Activated CD4-positive, alpha-beta T cell treated with anti-CD3 and anti-CD28 coated beads for 36 hours (primary cell): ENCODE measurements around the gene MGA. TPM values are rescaled to one million over a fixed set of nuclear protein-coding genes. Genes with fewer than 3 reads are reported as not detected.

Experiments
- ATAC-seq: fragments of 200-7000 bp; cut with Tn5 transposase; one replicate; pipeline ENCODE4 v1.10.0; 2021; ENCODE audit warnings: mild to moderate bottlenecking, moderate library complexity
- CTCF ChIA-PET: fragments of 350-600 bp; sonication (Branson Sonifier 250); formaldehyde crosslinking; loops from one replicate; lab custom pipeline; 2021; ENCODE audit warnings: antibody characterized with exemption; lab: Charles Lee
- POLR2A ChIA-PET: fragments of 350-600 bp; sonication (Branson Sonifier 250); formaldehyde crosslinking; loops from one replicate; lab custom pipeline; 2021; ENCODE audit warnings: antibody characterized with exemption, inconsistent platforms; lab: Charles Lee
- DNase-seq: peaks from one replicate; pipeline ENCODE4 v3.0.0-alpha.2; 2020
- H3K27ac Mint-ChIP-seq: one replicate; pipeline ENCODE4 v1.8.0; 2021; ENCODE audit warnings: mixed read lengths
- H3K27me3 Mint-ChIP-seq: one replicate; pipeline ENCODE4 v1.8.0; 2021; ENCODE audit warnings: mixed read lengths
- H3K36me3 Mint-ChIP-seq: one replicate; pipeline ENCODE4 v1.8.0; 2021; ENCODE audit warnings: low read depth, mixed read lengths
- H3K4me1 Mint-ChIP-seq: one replicate; pipeline ENCODE4 v1.8.0; 2021; ENCODE audit warnings: mixed read lengths
- H3K4me3 Mint-ChIP-seq: one replicate; pipeline ENCODE4 v1.8.0; 2021; ENCODE audit warnings: mild to moderate bottlenecking, moderate library complexity, mixed read lengths
- H3K9me3 Mint-ChIP-seq: one replicate; pipeline ENCODE4 v1.8.0; 2021; ENCODE audit warnings: low read depth, mixed read lengths
- intact Hi-C, 2 experiments: fragments of 100-400 bp; cut with DNase I in 1 of 2; cut with micrococcal nuclease in 1 of 2; formaldehyde crosslinking; loops; one replicate each; pipeline versions ENCODE4 v1.14.2 to v1.15.1; 2022 to 2024; cut with DNase I, micrococcal nuclease
- total RNA-seq, 2 experiments: library from RNA; stranded (reverse); gene quantifications; one replicate each; pipeline ENCODE4 v1.2.3, GENCODE V29; 2021

The MGA gene
- total RNA-seq, 2 experiments from 2014 or later: 33.7 to 39.3 TPM

- no peak overlapping the region for H3K27ac Mint-ChIP-seq
- no peak overlapping the region for H3K4me3 Mint-ChIP-seq
- no peaks in the 10 kb centered on the region for H3K36me3 Mint-ChIP-seq
- H3K4me1 Mint-ChIP-seq: peaks cover 13% of the 10 kb centered on the region
- H3K9me3 Mint-ChIP-seq: no peaks in the 10 kb centered on the region
- DNase-seq (no peak), ATAC-seq (no peak)
- ChIA-PET CTCF (interaction anchor here (0.7 to 1.0 kb wide), 3 partner anchors 30 to 102 kb away, joined by 3 to 4 read pairs (median 3); no protein-coding TSS in a partner anchor), POLR2A (no interaction called here)
- intact Hi-C loops: no loop called here
- no peaks in the 10 kb centered on the region for H3K27me3 Mint-ChIP-seq
Observed at GRCh38 chr15:41633609-41634008, 26.6 kb upstream of the MGA start.

- POLR2A ChIA-PET: no interaction called here
Observed at GRCh38 chr15:41634072-41634626, 26.1 kb upstream of the MGA start.

GRCh38 chr15:41637086-41637485 lies 23.1 kb upstream of the MGA start:
- CTCF ChIA-PET: interaction anchor here (0.6 kb wide), 1 partner anchor 479 kb away, joined by 3 read pairs; no protein-coding TSS in a partner anchor
- DNase-seq: no peak
- no peaks in the 10 kb centered on the region for H3K36me3 Mint-ChIP-seq
- no peak overlapping the region for H3K27ac Mint-ChIP-seq
- POLR2A ChIA-PET: no interaction called here
- H3K4me3 Mint-ChIP-seq: no peak overlapping the region
- intact Hi-C loops: no loop called here
- H3K4me1 Mint-ChIP-seq: peaks cover 13% of the 10 kb centered on the region
- ATAC-seq: no peak
- H3K27me3 Mint-ChIP-seq: no peaks in the 10 kb centered on the region
- no peaks in the 10 kb centered on the region for H3K9me3 Mint-ChIP-seq

More at GRCh38 chr15:41634072-41634626, 26.1 kb upstream of the MGA start:
- no peaks in the 10 kb centered on the region for H3K27me3 Mint-ChIP-seq
- ATAC-seq (no peak), DNase-seq (no peak)
- no peaks in the 10 kb centered on the region for H3K9me3 Mint-ChIP-seq
- H3K36me3 Mint-ChIP-seq: no peaks in the 10 kb centered on the region
- H3K27ac Mint-ChIP-seq: no peak overlapping the region
- CTCF ChIA-PET: interaction anchor here (0.6 to 1.0 kb wide), 4 partner anchors 30 to 129 kb away, joined by 3 to 4 read pairs (median 4); no protein-coding TSS in a partner anchor
- peaks cover 13% of the 10 kb centered on the region for H3K4me1 Mint-ChIP-seq
- H3K4me3 Mint-ChIP-seq: no peak overlapping the region
- intact Hi-C loops: no loop called here

- POLR2A ChIA-PET: no interaction called here
- CTCF ChIA-PET: no interaction called here
- intact Hi-C loops: no loop called here
Observed at GRCh38 chr15:41640985-41641384, 19.2 kb upstream of the MGA start.

GRCh38 chr15:41647262-41647661 lies 12.9 kb upstream of the MGA start:
- ChIA-PET CTCF (no interaction called here), POLR2A (no interaction called here)
- Mint-ChIP-seq H3K27me3 (no peaks in the 10 kb centered on the region), H3K4me1 (no peaks in the 10 kb centered on the region), H3K27ac (no peak overlapping the region), H3K36me3 (no peaks in the 10 kb centered on the region), H3K9me3 (peaks cover 9% of the 10 kb centered on the region), H3K4me3 (no peak overlapping the region)
- ATAC-seq (no peak), DNase-seq (no peak)
- intact Hi-C loops: no loop called here

More at GRCh38 chr15:41640985-41641384, 19.2 kb upstream of the MGA start:
- no peaks in the 10 kb centered on the region for H3K27me3 Mint-ChIP-seq
- ATAC-seq (no peak), DNase-seq (no peak)
- no peak overlapping the region for H3K4me3 Mint-ChIP-seq
- no peak overlapping the region for H3K27ac Mint-ChIP-seq
- H3K36me3 Mint-ChIP-seq: no peaks in the 10 kb centered on the region
- H3K9me3 Mint-ChIP-seq: no peaks in the 10 kb centered on the region
- peaks cover 6% of the 10 kb centered on the region for H3K4me1 Mint-ChIP-seq

- CTCF ChIA-PET: no interaction called here
- POLR2A ChIA-PET: no interaction called here
- intact Hi-C loops: no loop called here
Observed at GRCh38 chr15:41648097-41648496, 12.1 kb upstream of the MGA start.

GRCh38 chr15:41648770-41649169 lies 11.4 kb upstream of the MGA start:
- peaks cover 9% of the 10 kb centered on the region for H3K9me3 Mint-ChIP-seq
- H3K4me3 Mint-ChIP-seq: no peak overlapping the region
- no peaks in the 10 kb centered on the region for H3K4me1 Mint-ChIP-seq
- ATAC-seq (no peak), DNase-seq (no peak)
- H3K36me3 Mint-ChIP-seq: no peaks in the 10 kb centered on the region
- H3K27ac Mint-ChIP-seq: no peak overlapping the region
- no peaks in the 10 kb centered on the region for H3K27me3 Mint-ChIP-seq
- intact Hi-C loops: no loop called here
- POLR2A ChIA-PET: no interaction called here
- CTCF ChIA-PET: no interaction called here

More at GRCh38 chr15:41648097-41648496, 12.1 kb upstream of the MGA start:
- no peak overlapping the region for H3K27ac Mint-ChIP-seq
- H3K27me3 Mint-ChIP-seq: no peaks in the 10 kb centered on the region
- H3K36me3 Mint-ChIP-seq: no peaks in the 10 kb centered on the region
- H3K9me3 Mint-ChIP-seq: peaks cover 9% of the 10 kb centered on the region
- no peak for ATAC-seq
- no peak for DNase-seq
- H3K4me1 Mint-ChIP-seq: no peaks in the 10 kb centered on the region
- no peak overlapping the region for H3K4me3 Mint-ChIP-seq

GRCh38 chr15:41650806-41651205 lies 9.4 kb upstream of the MGA start:
- Mint-ChIP-seq H3K9me3 (peaks cover 9% of the 10 kb centered on the region), H3K4me3 (no peak overlapping the region), H3K27ac (no peak overlapping the region), H3K36me3 (no peaks in the 10 kb centered on the region), H3K27me3 (no peaks in the 10 kb centered on the region), H3K4me1 (no peaks in the 10 kb centered on the region)
- intact Hi-C loops: no loop called here
- POLR2A ChIA-PET: no interaction called here
- no peak for ATAC-seq
- DNase-seq: no peak
- CTCF ChIA-PET: no interaction called here

GRCh38 chr15:41651373-41651772 lies 8.8 kb upstream of the MGA start:
- intact Hi-C loops: no loop called here
- ATAC-seq: no peak
- no peak overlapping the region for H3K4me3 Mint-ChIP-seq
- no peak overlapping the region for H3K27ac Mint-ChIP-seq
- H3K4me1 Mint-ChIP-seq: no peaks in the 10 kb centered on the region
- ChIA-PET POLR2A (interaction anchor here (0.6 kb wide), 1 partner anchor 12 kb away, joined by 4 read pairs; no protein-coding TSS in a partner anchor), CTCF (no interaction called here)
- no peak for DNase-seq
- H3K9me3 Mint-ChIP-seq: peaks cover 9% of the 10 kb centered on the region
- no peaks in the 10 kb centered on the region for H3K27me3 Mint-ChIP-seq
- no peaks in the 10 kb centered on the region for H3K36me3 Mint-ChIP-seq

GRCh38 chr15:41653760-41654159 lies 6.4 kb upstream of the MGA start:
- Mint-ChIP-seq H3K4me3 (no peak overlapping the region), H3K27ac (no peak overlapping the region), H3K4me1 (no peaks in the 10 kb centered on the region), H3K9me3 (peaks cover 9% of the 10 kb centered on the region), H3K27me3 (peaks cover under 1% of the 10 kb centered on the region), H3K36me3 (no peaks in the 10 kb centered on the region)
- no peak for ATAC-seq
- no peak for DNase-seq
- CTCF ChIA-PET: interaction anchor here (0.9 to 1.2 kb wide), 4 partner anchors 50 to 96 kb away, joined by 3 to 5 read pairs (median 4); no protein-coding TSS in a partner anchor
- intact Hi-C loops: no loop called here
- POLR2A ChIA-PET: interaction anchor here (0.5 kb wide), 1 partner anchor 340 kb away, joined by 3 read pairs; no protein-coding TSS in a partner anchor

- H3K9me3 Mint-ChIP-seq: peaks cover 13% of the 10 kb centered on the region
- ATAC-seq (no peak), DNase-seq (no peak)
- intact Hi-C loops: no loop called here
- H3K4me1 Mint-ChIP-seq: peaks cover 12% of the 10 kb centered on the region
- H3K36me3 Mint-ChIP-seq: peaks cover 4% of the 10 kb centered on the region
- ChIA-PET CTCF (no interaction called here), POLR2A (no interaction called here)
- no peak overlapping the region for H3K27ac Mint-ChIP-seq
- peaks cover 7% of the 10 kb centered on the region for H3K27me3 Mint-ChIP-seq
- H3K4me3 Mint-ChIP-seq: no peak overlapping the region
Observed at GRCh38 chr15:41655716-41656115, 4.5 kb upstream of the MGA start.

GRCh38 chr15:41656188-41656587 lies 4.0 kb upstream of the MGA start:
- CTCF ChIA-PET: no interaction called here
- no peak overlapping the region for H3K27ac Mint-ChIP-seq
- H3K36me3 Mint-ChIP-seq: peaks cover 8% of the 10 kb centered on the region
- H3K4me3 Mint-ChIP-seq: no peak overlapping the region
- peaks cover 9% of the 10 kb centered on the region for H3K9me3 Mint-ChIP-seq
- intact Hi-C loops: no loop called here
- H3K4me1 Mint-ChIP-seq: peaks cover 17% of the 10 kb centered on the region
- H3K27me3 Mint-ChIP-seq: peaks cover 7% of the 10 kb centered on the region
- DNase-seq: no peak
- POLR2A ChIA-PET: no interaction called here
- no peak for ATAC-seq
